ENCODE data around the gene UBE2V1. TPM values are rescaled to one million over a fixed set of nuclear protein-coding genes. Genes with fewer than 3 reads are reported as not detected.

The UBE2V1 gene
- polyA plus RNA-seq, 1 experiment = 171 TPM

DNA sequence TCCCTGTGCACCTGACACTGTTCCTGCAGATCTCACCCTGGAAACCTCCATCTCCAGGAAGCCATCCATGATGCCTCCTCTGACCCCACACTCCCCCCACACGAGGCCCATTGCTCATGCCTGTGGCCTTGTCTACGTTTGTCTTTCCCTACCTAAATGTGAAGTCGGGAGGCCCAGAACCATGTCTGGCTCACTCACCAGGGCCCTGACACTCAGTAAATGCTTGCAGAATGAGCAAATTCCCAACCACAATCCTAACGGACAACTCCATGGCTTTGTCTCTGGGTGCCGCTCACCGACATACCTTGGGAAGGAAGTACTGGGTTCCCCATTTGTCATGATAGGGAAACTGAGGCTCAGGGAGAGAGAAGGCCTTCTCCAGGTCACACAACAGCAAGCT lies 33.3 kb upstream of the UBE2V1 start:
- CTCF ChIA-PET = interaction anchor here (1.4 kb wide), 1 partner anchor 33 kb away, joined by 4 read pairs; no protein-coding TSS in a partner anchor
- no peak for DNase-seq (ENCODE audit: low read depth, low spot score)
- no peak for TF ChIP-seq CTCF (IDR thresholded peaks at IDR 0.05; ENCODE audit: low read depth, low read length)
- Histone ChIP-seq H3K9me3 (ENCODE audit: control insufficient read depth, insufficient read depth, low read length) (no peaks in the 10 kb centered on the region), H3K4me3 (ENCODE audit: low read depth, low read length) (no peak overlapping the region), H3K27ac (ENCODE audit: low read depth, low read length) (peak overlapping the region; percentile 47), H3K27me3 (ENCODE audit: control insufficient read depth, insufficient read depth, low read length) (no peaks in the 10 kb centered on the region)
- POLR2A ChIA-PET = no interaction called here

- Histone ChIP-seq H3K27me3 (ENCODE audit: control insufficient read depth, insufficient read depth, low read length) (no peaks in the 10 kb centered on the region), H3K9me3 (ENCODE audit: control insufficient read depth, insufficient read depth, low read length) (no peaks in the 10 kb centered on the region), H3K27ac (ENCODE audit: low read depth, low read length) (peak overlapping the region; percentile 95), H3K4me3 (ENCODE audit: low read depth, low read length) (no peak overlapping the region)
- no peak for DNase-seq (ENCODE audit: low read depth, low spot score)
- TF ChIP-seq CTCF (IDR thresholded peaks at IDR 0.05; ENCODE audit: low read depth, low read length) = no peak
- POLR2A ChIA-PET = no interaction called here
- CTCF ChIA-PET = no interaction called here
Measured at GRCh38 chr20:50145566-50145965, 32.6 kb upstream of the UBE2V1 start.

DNA sequence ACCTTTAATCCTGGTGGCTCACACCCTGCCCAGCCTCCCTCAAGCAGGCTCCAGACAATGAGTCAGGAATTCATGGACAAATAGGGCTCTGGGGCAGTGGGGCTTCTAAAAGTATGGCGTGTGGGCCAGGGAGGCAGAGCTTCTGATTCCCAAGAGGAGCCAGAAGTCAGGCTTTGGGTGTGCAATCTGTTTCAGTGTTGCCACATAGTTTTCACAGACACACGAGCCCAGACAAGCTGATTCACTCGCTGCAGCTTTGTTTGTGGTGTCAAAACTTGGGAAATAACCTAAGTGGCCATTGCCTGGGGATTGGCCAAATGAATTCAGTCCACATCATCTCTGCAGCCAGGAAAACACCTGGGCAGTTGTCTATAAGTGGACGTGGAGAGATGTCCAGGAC lies 31.4 kb upstream of the UBE2V1 start:
- no peak overlapping the region for H3K4me3 ChIP-seq (ENCODE audit: low read depth, low read length)
- CTCF ChIA-PET = interaction anchor here (0.6 to 1.3 kb wide), 3 partner anchors 24 to 34 kb away, joined by 3 to 4 read pairs (median 3); no protein-coding TSS in a partner anchor
- peak overlapping the region; percentile 95 for H3K27ac ChIP-seq (ENCODE audit: low read depth, low read length)
- no peak for TF ChIP-seq CTCF (IDR thresholded peaks at IDR 0.05; ENCODE audit: low read depth, low read length)
- no peaks in the 10 kb centered on the region for H3K9me3 ChIP-seq (ENCODE audit: control insufficient read depth, insufficient read depth, low read length)
- POLR2A ChIA-PET = interaction anchor here (1.1 to 2.0 kb wide), 3 partner anchors 9 to 29 kb away, joined by 6 to 23 read pairs (median 8); partner anchors contain the start of gene PEDS1
- DNase-seq (ENCODE audit: low read depth, low spot score) = peak; percentile 95
- H3K27me3 ChIP-seq (ENCODE audit: control insufficient read depth, insufficient read depth, low read length) = no peaks in the 10 kb centered on the region

- ChIA-PET CTCF (no interaction called here), POLR2A (no interaction called here)
- TF ChIP-seq CTCF (IDR thresholded peaks at IDR 0.05; ENCODE audit: low read depth, low read length) = no peak
- no peaks in the 10 kb centered on the region; the same call in 1 of the 2 replicates for H3K9me3 ChIP-seq (ENCODE audit: control insufficient read depth, insufficient read depth, low read length)
- no peaks in the 10 kb centered on the region for H3K27me3 ChIP-seq (ENCODE audit: control insufficient read depth, insufficient read depth, low read length)
- no peak overlapping the region for H3K4me3 ChIP-seq (ENCODE audit: low read depth, low read length)
- no peak for DNase-seq (ENCODE audit: low read depth, low spot score)
- H3K27ac ChIP-seq (ENCODE audit: low read depth, low read length) = no peak overlapping the region
Measured at GRCh38 chr20:50142812-50143211, 29.9 kb upstream of the UBE2V1 start.

DNA sequence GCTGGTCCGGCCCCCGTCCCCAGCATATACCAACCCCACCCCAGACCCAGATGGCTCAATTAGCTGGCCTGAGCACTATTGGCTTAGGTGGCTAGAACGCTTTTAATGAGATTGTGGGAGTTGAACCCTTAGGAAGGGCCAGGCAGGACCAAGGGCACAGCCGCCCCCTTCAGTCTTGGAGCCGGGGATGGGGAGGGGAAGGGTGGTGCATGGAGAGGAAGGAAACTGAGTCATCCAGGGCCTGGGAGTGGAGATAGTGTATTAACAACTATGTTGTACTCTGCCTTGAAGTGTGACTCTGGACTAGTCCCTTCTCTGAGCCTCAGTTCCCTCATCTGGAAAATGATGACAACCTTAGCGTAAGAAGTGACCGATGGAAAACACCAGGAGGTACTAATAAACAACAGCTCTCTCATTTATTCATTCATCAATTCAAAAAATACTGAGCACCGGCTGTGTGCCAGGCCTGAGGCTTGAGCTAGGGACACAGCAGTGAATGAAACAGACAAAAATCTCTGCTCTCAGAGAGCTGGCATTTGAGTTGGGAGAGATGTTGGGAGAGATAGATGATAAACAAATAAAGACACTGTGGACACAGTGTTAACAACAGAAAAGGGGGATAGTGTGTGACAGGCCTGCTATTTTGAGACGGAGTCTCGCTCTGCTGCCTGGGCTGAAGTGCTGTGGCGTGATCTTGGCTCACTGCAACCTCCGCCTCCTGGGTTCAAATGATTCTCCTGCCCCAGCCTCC lies 29.0 kb upstream of the UBE2V1 start:
- peak overlapping the region; percentile 21 for H3K27ac ChIP-seq (ENCODE audit: low read depth, low read length)
- no peaks in the 10 kb centered on the region for H3K27me3 ChIP-seq (ENCODE audit: control insufficient read depth, insufficient read depth, low read length)
- no peak overlapping the region for H3K4me3 ChIP-seq (ENCODE audit: low read depth, low read length)
- H3K9me3 ChIP-seq (ENCODE audit: control insufficient read depth, insufficient read depth, low read length) = no peaks in the 10 kb centered on the region; the same call in 1 of the 2 replicates
- CTCF ChIA-PET = interaction anchor here (1.2 kb wide), 1 partner anchor 27 kb away, joined by 3 read pairs; no protein-coding TSS in a partner anchor
- POLR2A ChIA-PET = no interaction called here
- no peak for DNase-seq (ENCODE audit: low read depth, low spot score)
- TF ChIP-seq CTCF (IDR thresholded peaks at IDR 0.05; ENCODE audit: low read depth, low read length) = no peak
